DOHH2 (cell line): ENCODE data around the gene CPA3.

Experiments
- H3F3A ChIP-seq: fragments of 200-600 bp; sonication (generic), shearing (Covaris generic); 2 replicates; pipeline ENCODE4 v1.6.0; 2016; ENCODE audit warnings: antibody characterized with exemption, mild to moderate bottlenecking; ENCODE audit not compliant: control insufficient read depth, insufficient read depth
- H3K27ac ChIP-seq: fragments of 200-600 bp; sonication (generic); 2 replicates; pipeline ENCODE4 v1.5.1; 2014; ENCODE audit warnings: low read depth, mild to moderate bottlenecking, low read length, moderate library complexity
- H3K27me3 ChIP-seq: fragments of 200-600 bp; sonication (generic); 2 replicates; pipeline ENCODE4 v1.6.1; 2014; ENCODE audit warnings: mild to moderate bottlenecking, low read length, mixed read lengths; ENCODE audit not compliant: control insufficient read depth
- H3K36me3 ChIP-seq: fragments of 200-600 bp; sonication (generic); 2 replicates; pipeline ENCODE4 v1.6.1; 2014; ENCODE audit warnings: mild to moderate bottlenecking, low read length, moderate library complexity, mixed read lengths; ENCODE audit not compliant: control insufficient read depth
- H3K4me1 ChIP-seq: fragments of 200-600 bp; sonication (generic); 2 replicates; pipeline ENCODE4 v1.6.1; 2014; ENCODE audit warnings: mild to moderate bottlenecking, low read length, mixed read lengths; ENCODE audit not compliant: control insufficient read depth
- H3K4me2 ChIP-seq: fragments of 200-600 bp; sonication (generic); 2 replicates; pipeline ENCODE4 v1.6.0; 2014; ENCODE audit warnings: mild to moderate bottlenecking, low read length, moderate library complexity
- H3K4me3 ChIP-seq: fragments of 200-600 bp; sonication (generic); 2 replicates; pipeline ENCODE4 v1.5.1; 2014; ENCODE audit warnings: mild to moderate bottlenecking, low read length, mixed read lengths
- H3K79me2 ChIP-seq: fragments of 200-600 bp; sonication (generic); 2 replicates; pipeline ENCODE4 v1.6.1; 2014; ENCODE audit warnings: mild to moderate bottlenecking, low read length, mixed read lengths; ENCODE audit not compliant: control insufficient read depth
- H3K9me2 ChIP-seq: fragments of 200-600 bp; sonication (generic); replicated peaks from 2 replicates; pipeline ENCODE4 v1.6.1; 2014; ENCODE audit warnings: mild to moderate bottlenecking, low read length, mixed read lengths; ENCODE audit not compliant: control insufficient read depth
- H3K9me3 ChIP-seq: fragments of 200-600 bp; sonication (generic); 2 replicates; pipeline ENCODE4 v1.6.1; 2014; ENCODE audit warnings: antibody characterized with exemption, low read length, mixed read lengths; ENCODE audit not compliant: control insufficient read depth, insufficient read depth
- H4K20me1 ChIP-seq: fragments of 200-600 bp; sonication (generic); 2 replicates; pipeline ENCODE4 v1.6.0; 2014; ENCODE audit warnings: low read depth, mild to moderate bottlenecking, antibody characterized with exemption, low read length, moderate library complexity; ENCODE audit not compliant: control insufficient read depth, insufficient read depth
- CTCF ChIP-seq: fragments of 200-600 bp; sonication (generic); IDR thresholded peaks from one replicate; pipeline ENCODE4 v1.5.1; 2014; ENCODE audit warnings: antibody characterized with exemption, mild to moderate bottlenecking, low read depth, low read length; ENCODE audit not compliant: poor library complexity, severe bottlenecking
- EZH2phosphoT487 ChIP-seq: fragments of 200-600 bp; sonication (generic); IDR thresholded peaks from 2 replicates; pipeline ENCODE4 v1.6.1; 2017; ENCODE audit warnings: borderline replicate concordance, mild to moderate bottlenecking, antibody characterized with exemption, low read length, moderate library complexity, mixed read lengths

The CPA3 gene

GRCh38 chr3:148863814-148864213, 1.3 kb upstream of the CPA3 start:
- no peaks in the 10 kb centered on the region for H3K9me3 ChIP-seq
- H3K27ac ChIP-seq = no peak overlapping the region
- no peaks in the 10 kb centered on the region for H3K4me1 ChIP-seq
- H3K4me2 ChIP-seq = no peak overlapping the region
- H3K36me3 ChIP-seq = no peaks in the 10 kb centered on the region
- no peaks in the 10 kb centered on the region for H4K20me1 ChIP-seq
- no peak overlapping the region for H3K4me3 ChIP-seq
- TF ChIP-seq CTCF = no peak
- TF ChIP-seq EZH2phosphoT487 = no peak
- no peaks in the 10 kb centered on the region for H3K79me2 ChIP-seq
- H3K9me2 ChIP-seq = no peaks in the 10 kb centered on the region
- H3F3A ChIP-seq = no peaks in the 10 kb centered on the region
- peaks cover 10% of the 10 kb centered on the region; the same call in 1 of the 2 replicates for H3K27me3 ChIP-seq

GRCh38 chr3:148866261-148866660, 1.2 kb downstream of the CPA3 start:
- TF ChIP-seq EZH2phosphoT487 = no peak
- no peak for TF ChIP-seq CTCF
- H3K9me3 ChIP-seq = no peaks in the 10 kb centered on the region
- no peaks in the 10 kb centered on the region for H3K9me2 ChIP-seq
- no peak overlapping the region for H3K4me3 ChIP-seq
- no peak overlapping the region for H3K27ac ChIP-seq
- no peaks in the 10 kb centered on the region for H3K79me2 ChIP-seq
- H3K4me1 ChIP-seq = no peaks in the 10 kb centered on the region
- no peaks in the 10 kb centered on the region for H4K20me1 ChIP-seq
- no peaks in the 10 kb centered on the region for H3F3A ChIP-seq
- H3K36me3 ChIP-seq = no peaks in the 10 kb centered on the region
- H3K27me3 ChIP-seq = peaks cover 10% of the 10 kb centered on the region; the same call in 1 of the 2 replicates
- H3K4me2 ChIP-seq = no peak overlapping the region

GRCh38 chr3:148873270-148873927, 8.3 kb downstream of the CPA3 start:
- Histone ChIP-seq H3F3A (no peaks in the 10 kb centered on the region), H3K27ac (no peak overlapping the region), H3K4me3 (no peak overlapping the region), H3K4me1 (no peaks in the 10 kb centered on the region), H3K79me2 (no peaks in the 10 kb centered on the region), H3K9me2 (no peaks in the 10 kb centered on the region), H3K27me3 (0 out of 2 replicates have a peak, but pooled peaks cover 2% of the 10 kb centered on the region), H3K36me3 (no peaks in the 10 kb centered on the region), H4K20me1 (no peaks in the 10 kb centered on the region), H3K9me3 (no peaks in the 10 kb centered on the region), H3K4me2 (no peak overlapping the region)
- TF ChIP-seq EZH2phosphoT487 (no peak), CTCF (no peak)
